HEK293T (cell line): ENCODE data around the gene MLX.

Experiments
- ARNT ChIP-seq: fragments of 450-650 bp; IDR thresholded peaks from 2 replicates; pipeline ENCODE4 v1.6.1; 2017; ENCODE audit warnings: mild to moderate bottlenecking
- BHLHE40 ChIP-seq: fragments of 450-650 bp; IDR thresholded peaks from 2 replicates; pipeline ENCODE4 v1.6.1; 2016; ENCODE audit warnings: mild to moderate bottlenecking, moderate library complexity, borderline replicate concordance
- CTBP1 ChIP-seq: fragments of 450-650 bp; IDR thresholded peaks from 2 replicates; pipeline ENCODE4 v1.6.1; 2016; ENCODE audit warnings: borderline replicate concordance
- ELF4 ChIP-seq: fragments of 450-650 bp; IDR thresholded peaks from 2 replicates; pipeline ENCODE4 v1.6.1; 2017; ENCODE audit warnings: antibody characterized with exemption
- FOXA1 ChIP-seq: fragments of 450-650 bp; IDR thresholded peaks from 2 replicates; pipeline ENCODE4 v1.6.1; 2016; ENCODE audit warnings: mild to moderate bottlenecking
- FOXK2 ChIP-seq: fragments of 450-650 bp; IDR thresholded peaks from 2 replicates; pipeline ENCODE4 v1.6.1; 2016; ENCODE audit warnings: mild to moderate bottlenecking
- FOXM1 ChIP-seq: fragments of 450-650 bp; IDR thresholded peaks from 2 replicates; pipeline ENCODE4 v1.6.1; 2017; ENCODE audit warnings: mild to moderate bottlenecking, borderline replicate concordance
- L3MBTL2 ChIP-seq: fragments of 450-650 bp; conservative IDR thresholded peaks from 2 replicates; pipeline ENCODE4 v1.6.1; 2016; ENCODE audit warnings: mild to moderate bottlenecking
- LEF1 ChIP-seq: fragments of 450-650 bp; IDR thresholded peaks from 2 replicates; pipeline ENCODE4 v1.6.1; 2017; ENCODE audit warnings: mild to moderate bottlenecking, borderline replicate concordance
- SP1 ChIP-seq: fragments of 450-650 bp; IDR thresholded peaks from 2 replicates; pipeline ENCODE4 v1.6.1; 2017
- SUZ12 ChIP-seq: fragments of 450-650 bp; IDR thresholded peaks from 2 replicates; pipeline ENCODE4 v1.6.1; 2016; ENCODE audit warnings: mild to moderate bottlenecking
- TARDBP ChIP-seq: fragments of 450-650 bp; IDR thresholded peaks from 2 replicates; pipeline ENCODE4 v1.6.1; 2016

DNA sequence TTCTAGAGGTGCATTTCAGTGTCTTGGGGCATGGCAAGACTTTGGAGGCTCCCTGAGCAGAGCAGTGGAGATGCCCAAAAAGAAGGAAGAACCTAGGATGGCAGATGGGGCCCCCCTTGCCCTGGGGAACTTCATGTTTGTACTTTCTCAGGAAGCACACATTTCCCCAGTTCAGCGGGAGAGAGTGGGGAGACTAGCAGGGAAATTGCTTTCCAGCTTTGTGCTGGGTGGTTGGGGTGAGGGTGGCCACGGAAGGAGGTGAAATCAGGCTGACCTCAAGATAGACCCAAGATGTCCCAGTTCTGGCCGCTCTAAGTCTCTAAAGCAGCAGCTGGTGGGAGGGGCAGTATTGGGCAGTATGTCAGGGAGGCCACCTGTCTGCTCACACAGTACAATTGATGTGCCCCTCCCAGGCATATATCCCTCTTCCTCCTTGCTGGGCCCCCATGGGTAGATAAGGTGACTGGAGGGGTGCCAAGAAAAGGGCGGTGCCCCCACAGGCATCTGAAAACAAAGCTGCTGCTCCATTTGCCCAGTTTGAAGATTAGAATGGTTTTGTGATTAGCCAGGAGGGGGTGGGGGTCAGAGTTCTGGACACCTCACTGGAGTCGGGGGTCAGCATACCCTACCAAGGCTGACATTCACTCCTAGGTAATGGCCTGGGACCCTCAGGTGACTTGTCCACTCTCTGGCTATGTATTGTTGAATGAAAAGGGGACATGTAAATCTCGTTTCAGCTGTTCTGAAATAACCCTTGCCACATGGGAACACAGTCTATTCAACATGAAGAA lies 48.0 kb upstream of the MLX start:
- TF ChIP-seq BHLHE40 (no peak), ELF4 (no peak), TARDBP (no peak), LEF1 (no peak), CTBP1 (no peak), SUZ12 (no peak), SP1 (no peak), FOXK2 (no peak), ARNT (no peak), FOXA1 (no peak), L3MBTL2 (no peak), FOXM1 (no peak)
